HepG2 (cell line): Measurements from ENCODE around the gene MORN3. TPM values are rescaled to one million over a fixed set of nuclear protein-coding genes. Genes with fewer than 3 reads are reported as not detected.

Experiments used
- ARNT2 ChIP-seq: sonication (generic); formaldehyde crosslinking; IDR thresholded peaks from 2 replicates; pipeline ENCODE4 v1.8.0; 2022; ENCODE audit warnings: mild to moderate bottlenecking, low read depth, missing genetic modification reagents, moderate library complexity
- ETV5 ChIP-seq: IDR thresholded peaks from 2 replicates; pipeline ENCODE4 v1.6.1; 2018; ENCODE audit warnings: missing biosample characterization, missing genetic modification reagents, inconsistent platforms, borderline replicate concordance
- HMGA1 ChIP-seq: sonication (generic); formaldehyde crosslinking; conservative IDR thresholded peaks from 2 replicates; pipeline ENCODE4 v1.4.0; 2020; ENCODE audit warnings: missing genetic modification reagents
- HMGXB4 ChIP-seq, 2 experiments: sonication (generic) in 1 of 2; formaldehyde crosslinking in 1 of 2; IDR thresholded peaks; 2 replicates each; pipeline versions ENCODE4 v1.4.0 to v1.6.1; 2018 to 2020; ENCODE audit warnings: missing genetic modification reagents in 2 of 2, borderline replicate concordance in 1 of 2, low read depth in 1 of 2, mild to moderate bottlenecking in 1 of 2, missing biosample characterization in 1 of 2
- KAT8 ChIP-seq: IDR thresholded peaks from 2 replicates; pipeline ENCODE4 v1.6.1; 2016; ENCODE audit warnings: missing genetic modification reagents, missing compliant biosample characterization
- KDM3A ChIP-seq: IDR thresholded peaks from 2 replicates; pipeline ENCODE4 v1.6.1; 2018; ENCODE audit warnings: low read depth, missing compliant biosample characterization
- KLF12 ChIP-seq: sonication (generic); formaldehyde crosslinking; IDR thresholded peaks from 2 replicates; pipeline ENCODE4 v1.4.0; 2020; ENCODE audit warnings: missing genetic modification reagents, borderline replicate concordance
- MAX ChIP-seq: IDR thresholded peaks from 2 replicates; pipeline ENCODE4 v1.6.1; 2012; ENCODE audit warnings: inconsistent platforms
- RARA ChIP-seq: IDR thresholded peaks from 2 replicates; pipeline ENCODE4 v1.6.1; 2016; ENCODE audit warnings: missing genetic modification reagents, missing compliant biosample characterization
- RFX1 ChIP-seq: fragments of 450-650 bp; IDR thresholded peaks from 2 replicates; pipeline ENCODE4 v1.6.1; 2017
- SP5 ChIP-seq: IDR thresholded peaks from 2 replicates; pipeline ENCODE4 v1.6.1; 2016; ENCODE audit warnings: low read depth, borderline replicate concordance
- ZBTB26 ChIP-seq: IDR thresholded peaks from 2 replicates; pipeline ENCODE4 v1.6.1; 2016; ENCODE audit warnings: missing compliant biosample characterization, missing genetic modification reagents, borderline replicate concordance
- ZBTB3 ChIP-seq: sonication (generic); formaldehyde crosslinking; IDR thresholded peaks from 2 replicates; pipeline ENCODE4 v1.4.0; 2020; ENCODE audit warnings: low read depth, mild to moderate bottlenecking, moderate library complexity, missing genetic modification reagents, borderline replicate concordance
- ZNF274 ChIP-seq: sonication (generic); formaldehyde crosslinking; IDR thresholded peaks from 2 replicates; pipeline ENCODE4 v1.5.1; 2020; ENCODE audit warnings: mild to moderate bottlenecking, missing genetic modification reagents
- ZNF451 ChIP-seq: sonication (generic); formaldehyde crosslinking; IDR thresholded peaks from 2 replicates; pipeline ENCODE4 v1.5.0; 2020; ENCODE audit warnings: mild to moderate bottlenecking, missing genetic modification reagents
- ZNF530 ChIP-seq: sonication (generic); formaldehyde crosslinking; IDR thresholded peaks from 2 replicates; pipeline ENCODE4 v1.5.0; 2020; ENCODE audit warnings: low read depth, mild to moderate bottlenecking, missing genetic modification reagents
- ZNF557 ChIP-seq: sonication (generic); formaldehyde crosslinking; IDR thresholded peaks from 2 replicates; pipeline ENCODE4 v1.4.0; 2020; ENCODE audit warnings: missing genetic modification reagents
- ZNF770 ChIP-seq: sonication (generic); formaldehyde crosslinking; IDR thresholded peaks from 2 replicates; pipeline ENCODE4 v1.5.0; 2020; ENCODE audit warnings: mild to moderate bottlenecking, missing genetic modification reagents
- polyA plus RNA-seq, 8 experiments: library from polyadenylated mRNA; depleted of rRNA in 3 of 8; stranded (reverse) in 7 of 8; unstranded in 1 of 8; fragments of >200 nt; fragmentation: Illumina TruSeq in 4 of 8; extraction: Trizol in 4 of 8; gene quantifications; 2 replicates each; pipeline versions ENCODE4 v1.2.1 to v1.2.3, GENCODE V29; 2011 to 2016; ENCODE audit warnings: low read depth in 4 of 8, missing spikeins in 1 of 8, mixed read lengths in 1 of 8; ENCODE audit not compliant: insufficient read depth in 1 of 8
- total RNA-seq, 5 experiments: library from RNA; depleted of rRNA; stranded (reverse); fragments of >200 nt; fragmentation: Illumina TruSeq; extraction: Trizol; gene quantifications; 2 replicates each; pipeline ENCODE4 v1.2.3, GENCODE V29; 2016; ENCODE audit warnings: low read depth in 1 of 5

MORN3 gene
- total and polyA plus RNA-seq, 2 of the 13 experiments (the other 11 are each of a cell fraction or from before 2014, with no cell fraction given): 1.1 to 2.0 TPM

GRCh38 chr12:121626087-121626852 lies 43.2 kb downstream of the MORN3 start, which contains the start of gene ORAI1 (continued):
- TF ChIP-seq ZBTB26 (no peak), SP5 (peak; percentile 80), ZNF557 (CRISPR knock-in tag) (no peak), ZNF530 (CRISPR knock-in tag) (no peak), HMGXB4 (CRISPR knock-in tag; IDR thresholded peaks at IDR 0.05; ENCODE audit: borderline replicate concordance in 1 of 2, low read depth in 1 of 2) (peak in 1 of 2 experiments; percentile 18; a peak in 3 of 4 replicates), ZNF451 (CRISPR knock-in tag) (peak; percentile 11; the same call in 1 of the 2 replicates), RFX1 (no peak), KAT8 (peak; percentile 57; the same call in 1 of the 2 replicates), RARA (CRISPR knock-in tag) (peak; percentile 70; the same call in 1 of the 2 replicates), ZNF770 (CRISPR knock-in tag) (peak; percentile 56), ARNT2 (CRISPR knock-in tag) (peak; percentile 14; the same call in 1 of the 2 replicates), ZNF274 (CRISPR knock-in tag) (no peak), ETV5 (CRISPR knock-in tag) (peak; percentile 35; the same call in 1 of the 2 replicates), HMGA1 (CRISPR knock-in tag) (no peak), KLF12 (peak; percentile 71; the same call in 1 of the 2 replicates), MAX (peak; percentile 54; the same call in 1 of the 2 replicates), KDM3A (CRISPR knock-in tag) (0 out of 2 replicates have a peak, but pooled peaks have one; percentile 44), ZBTB3 (CRISPR knock-in tag) (no peak)
